H9 (cell line): ENCODE results near the gene LAMA5. TPM values are rescaled to one million over a fixed set of nuclear protein-coding genes. Genes with fewer than 3 reads are reported as not detected.

ENCODE experiments used
- DNase-seq: peaks from one replicate; pipeline ENCODE4 v3.0.0-alpha.2; 2017
- H2AFZ ChIP-seq: one replicate; pipeline ENCODE4 v1.6.1; 2013; ENCODE audit warnings: mild to moderate bottlenecking, low read length, control low read depth, moderate library complexity
- H2AK5ac ChIP-seq: 2 replicates; pipeline ENCODE4 v1.6.1; 2013; ENCODE audit warnings: low read length, control low read depth, mixed read lengths; ENCODE audit not compliant: insufficient read length
- H2BK120ac ChIP-seq: one replicate; pipeline ENCODE4 v1.6.1; 2013; ENCODE audit warnings: low read depth, mild to moderate bottlenecking, low read length, control low read depth, inconsistent platforms; ENCODE audit not compliant: poor library complexity, severe bottlenecking
- H2BK12ac ChIP-seq: 2 replicates; pipeline ENCODE4 v1.6.1; 2013; ENCODE audit warnings: low read length, control low read depth, mixed read lengths, low read depth; ENCODE audit not compliant: insufficient read length
- H2BK15ac ChIP-seq: 2 replicates; pipeline ENCODE4 v1.6.1; 2013; ENCODE audit warnings: low read depth, low read length, control low read depth
- H2BK20ac ChIP-seq: one replicate; pipeline ENCODE4 v1.6.1; 2013; ENCODE audit warnings: low read depth, mild to moderate bottlenecking, low read length, control low read depth, inconsistent platforms; ENCODE audit not compliant: poor library complexity, severe bottlenecking
- H2BK5ac ChIP-seq: 2 replicates; pipeline ENCODE4 v1.6.1; 2013; ENCODE audit warnings: low read length, control low read depth, mixed read lengths; ENCODE audit not compliant: insufficient read length
- H3K14ac ChIP-seq: 2 replicates; pipeline ENCODE4 v1.6.1; 2013; ENCODE audit warnings: low read length, control low read depth; ENCODE audit not compliant: insufficient read depth
- H3K18ac ChIP-seq: 2 replicates; pipeline ENCODE4 v1.6.1; 2013; ENCODE audit warnings: low read depth, mild to moderate bottlenecking, mixed read lengths, low read length, control low read depth; ENCODE audit not compliant: insufficient read length
- H3K23ac ChIP-seq: 2 replicates; pipeline ENCODE4 v1.6.1; 2013; ENCODE audit warnings: low read length, control low read depth, mixed read lengths, low read depth; ENCODE audit not compliant: insufficient read length
- H3K23me2 ChIP-seq: 2 replicates; pipeline ENCODE4 v1.6.1; 2013; ENCODE audit warnings: low read depth, mild to moderate bottlenecking, mixed read lengths, low read length, control low read depth; ENCODE audit not compliant: insufficient read length, poor library complexity, severe bottlenecking
- H3K27ac ChIP-seq: 2 replicates; pipeline ENCODE4 v1.5.1; 2013; ENCODE audit warnings: low read length, control low read depth, mixed read lengths, low read depth; ENCODE audit not compliant: insufficient read length
- H3K27me3 ChIP-seq: 2 replicates; pipeline ENCODE4 v1.6.1; 2013; ENCODE audit warnings: low read length, control low read depth, inconsistent platforms; ENCODE audit not compliant: insufficient read depth
- H3K4ac ChIP-seq: 2 replicates; pipeline ENCODE4 v1.6.1; 2013; ENCODE audit warnings: low read depth, mild to moderate bottlenecking, control low read depth, inconsistent platforms, low read length, moderate library complexity
- H3K4me1 ChIP-seq: 2 replicates; pipeline ENCODE4 v1.6.1; 2013; ENCODE audit warnings: low read length, control low read depth, inconsistent platforms; ENCODE audit not compliant: insufficient read depth
- H3K4me2 ChIP-seq: 2 replicates; pipeline ENCODE4 v1.6.1; 2013; ENCODE audit warnings: low read length, control low read depth, mixed read lengths; ENCODE audit not compliant: insufficient read length, insufficient read depth
- H3K56ac ChIP-seq: 2 replicates; pipeline ENCODE4 v1.6.1; 2013; ENCODE audit warnings: low read depth, mild to moderate bottlenecking, mixed read lengths, low read length, control low read depth; ENCODE audit not compliant: insufficient read length
- H3K79me1 ChIP-seq: 2 replicates; pipeline ENCODE4 v1.6.1; 2013; ENCODE audit warnings: low read depth, mild to moderate bottlenecking, moderate library complexity, low read length, control low read depth, inconsistent platforms; ENCODE audit not compliant: insufficient read depth, poor library complexity, severe bottlenecking
- H3K79me2 ChIP-seq: 2 replicates; pipeline ENCODE4 v1.6.1; 2013; ENCODE audit warnings: low read length, control low read depth, inconsistent platforms; ENCODE audit not compliant: insufficient read depth
- H3K9ac ChIP-seq: 2 replicates; pipeline ENCODE4 v1.6.1; 2013; ENCODE audit warnings: low read length, control low read depth, mixed read lengths; ENCODE audit not compliant: insufficient read length; ENCODE audit errors: extremely low read depth
- H3K9me3 ChIP-seq: one replicate; pipeline ENCODE4 v1.6.1; 2013; ENCODE audit warnings: low read depth, low read length, inconsistent platforms; ENCODE audit not compliant: control insufficient read depth
- H3T11ph ChIP-seq: one replicate; pipeline ENCODE4 v1.6.1; 2013; ENCODE audit warnings: mild to moderate bottlenecking, low read length, control low read depth, inconsistent platforms
- H4K20me1 ChIP-seq: one replicate; pipeline ENCODE4 v1.6.1; 2013; ENCODE audit not compliant: control insufficient read depth, insufficient read length, insufficient read depth
- H4K5ac ChIP-seq: 2 replicates; pipeline ENCODE4 v1.6.1; 2013; ENCODE audit warnings: low read depth, mild to moderate bottlenecking, mixed read lengths, low read length, control low read depth; ENCODE audit not compliant: insufficient read length
- H4K8ac ChIP-seq: replicated peaks from 2 replicates; pipeline ENCODE4 v1.6.1; 2013; ENCODE audit warnings: low read length, control low read depth, mixed read lengths, low read depth; ENCODE audit not compliant: insufficient read length
- H4K91ac ChIP-seq: 2 replicates; pipeline ENCODE4 v1.6.1; 2013; ENCODE audit warnings: low read depth, mild to moderate bottlenecking, moderate library complexity, mixed read lengths, low read length, control low read depth; ENCODE audit not compliant: insufficient read length
- H3K27ac Mint-ChIP-seq, 3 experiments: 2 replicates in 2 of 3; 3 replicates in 1 of 3; pipeline ENCODE4 v1.8.0; 2020 to 2021; ENCODE audit warnings: mixed read lengths in 3 of 3, mild to moderate bottlenecking in 1 of 3, moderate library complexity in 1 of 3
- H3K27me3 Mint-ChIP-seq: 2 replicates; pipeline ENCODE4 v1.8.0; 2021; ENCODE audit warnings: low read depth, mild to moderate bottlenecking, moderate library complexity, mixed read lengths
- H3K36me3 Mint-ChIP-seq, 3 experiments: 2 replicates in 2 of 3; 3 replicates in 1 of 3; pipeline ENCODE4 v1.8.0; 2020 to 2021; ENCODE audit warnings: low read depth in 3 of 3, mixed read lengths in 3 of 3; ENCODE audit not compliant: insufficient read depth in 1 of 3
- H3K4me1 Mint-ChIP-seq, 2 experiments: 2 replicates each; pipeline ENCODE4 v1.8.0; 2020; ENCODE audit warnings: mixed read lengths in 2 of 2
- H3K4me3 Mint-ChIP-seq, 2 experiments: 2 replicates in 1 of 2; 3 replicates in 1 of 2; pipeline ENCODE4 v1.8.0; 2020 to 2021; ENCODE audit warnings: mild to moderate bottlenecking in 2 of 2, mixed read lengths in 2 of 2, moderate library complexity in 1 of 2
- H3K9me3 Mint-ChIP-seq, 2 experiments: 2 replicates in 1 of 2; 3 replicates in 1 of 2; pipeline ENCODE4 v1.8.0; 2020; ENCODE audit warnings: mild to moderate bottlenecking in 2 of 2, mixed read lengths in 2 of 2, moderate library complexity in 1 of 2
- whole genome bisulfite sequencing: extraction: QIAGEN DNeasy Blood & Tissue Kit; methylation state at CpG from one replicate; pipeline ENCODE4 v1.1.7; 2013; ENCODE audit warnings: missing lambda C conversion rate, low lambda C conversion rate, mixed read lengths; ENCODE audit not compliant: insufficient read length; ENCODE audit errors: extremely low coverage; 5-methylcytosine and 5-hydroxymethylcytosine counted together
- total RNA-seq: library from RNA; stranded (reverse); gene quantifications from 2 replicates; pipeline ENCODE4 v1.2.1, GENCODE V29; 2021
- TF ChIP-seq, protein P1 (sequence below): fragments of 200-600 bp; sonication (generic); conservative IDR thresholded peaks from 3 replicates; pipeline ENCODE4 v1.8.0; 2021; ENCODE audit warnings: antibody characterized with exemption, mild to moderate bottlenecking

LAMA5 gene
- total RNA-seq, 1 experiment from 2014 or later, result 200 TPM

DNA sequence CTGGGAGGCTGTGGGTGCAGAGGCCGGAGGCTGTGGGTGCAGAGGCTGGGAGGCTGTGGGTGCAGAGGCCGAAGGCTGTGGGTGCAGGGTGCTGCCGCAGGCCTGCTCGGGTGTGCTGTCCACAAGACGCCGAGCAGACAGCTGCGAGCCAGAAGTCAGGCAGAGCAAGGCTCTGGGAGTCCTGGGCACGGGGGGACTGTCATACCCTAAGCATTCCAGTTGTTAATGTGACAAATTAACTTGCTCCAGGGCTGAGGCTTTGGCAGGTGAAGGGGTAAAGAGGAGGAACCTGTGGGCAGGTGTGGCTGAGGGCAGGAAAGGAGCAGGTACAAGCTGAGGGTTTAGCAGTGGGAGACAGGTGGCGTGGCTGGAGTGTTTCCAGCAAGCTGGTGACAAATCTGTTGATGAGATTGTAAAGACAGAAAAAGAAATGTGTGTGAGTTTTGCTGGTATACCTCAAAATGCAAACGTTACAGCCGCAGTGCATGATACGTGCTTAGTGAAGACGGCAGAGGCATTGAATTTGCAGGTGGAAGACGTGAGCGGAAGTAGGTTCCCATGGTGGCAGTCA, 78.5 kb downstream of the LAMA5 start:
- no peak overlapping the region for H3K4me3 Mint-ChIP-seq

More for the DNA sequence above, 78.5 kb downstream of the LAMA5 start:
- TF ChIP-seq, protein P1, sequence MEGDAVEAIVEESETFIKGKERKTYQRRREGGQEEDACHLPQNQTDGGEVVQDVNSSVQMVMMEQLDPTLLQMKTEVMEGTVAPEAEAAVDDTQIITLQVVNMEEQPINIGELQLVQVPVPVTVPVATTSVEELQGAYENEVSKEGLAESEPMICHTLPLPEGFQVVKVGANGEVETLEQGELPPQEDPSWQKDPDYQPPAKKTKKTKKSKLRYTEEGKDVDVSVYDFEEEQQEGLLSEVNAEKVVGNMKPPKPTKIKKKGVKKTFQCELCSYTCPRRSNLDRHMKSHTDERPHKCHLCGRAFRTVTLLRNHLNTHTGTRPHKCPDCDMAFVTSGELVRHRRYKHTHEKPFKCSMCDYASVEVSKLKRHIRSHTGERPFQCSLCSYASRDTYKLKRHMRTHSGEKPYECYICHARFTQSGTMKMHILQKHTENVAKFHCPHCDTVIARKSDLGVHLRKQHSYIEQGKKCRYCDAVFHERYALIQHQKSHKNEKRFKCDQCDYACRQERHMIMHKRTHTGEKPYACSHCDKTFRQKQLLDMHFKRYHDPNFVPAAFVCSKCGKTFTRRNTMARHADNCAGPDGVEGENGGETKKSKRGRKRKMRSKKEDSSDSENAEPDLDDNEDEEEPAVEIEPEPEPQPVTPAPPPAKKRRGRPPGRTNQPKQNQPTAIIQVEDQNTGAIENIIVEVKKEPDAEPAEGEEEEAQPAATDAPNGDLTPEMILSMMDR, result no peak
- Histone ChIP-seq H3K18ac (no peak overlapping the region), H4K91ac (no peak overlapping the region), H3K56ac (no peak overlapping the region), H2BK20ac (no peak overlapping the region), H3K27me3 (no peaks in the 10 kb centered on the region), H2BK12ac (no peak overlapping the region), H3K9me3 (no peaks in the 10 kb centered on the region), H2BK120ac (no peak overlapping the region), H3T11ph (no peak overlapping the region), H3K79me2 (no peaks in the 10 kb centered on the region), H3K14ac (no peak overlapping the region; the same call in 1 of the 2 replicates), H4K20me1 (peaks cover 3% of the 10 kb centered on the region), H2BK15ac (no peak overlapping the region), H3K23me2 (no peaks in the 10 kb centered on the region), H2AFZ (no peak overlapping the region), H3K4me1 (no peaks in the 10 kb centered on the region), H3K4ac (no peak overlapping the region), H2AK5ac (no peak overlapping the region), H3K4me2 (no peak overlapping the region), H4K8ac (no peak overlapping the region), H3K23ac (no peak overlapping the region), H4K5ac (no peak overlapping the region), H3K9ac (no peak overlapping the region), H2BK5ac (no peak overlapping the region), H3K79me1 (no peaks in the 10 kb centered on the region), H3K27ac (no peak overlapping the region)
- peak overlapping the region; percentile 7 to 52 (median 19); a peak in 4 of 7 replicates for H3K27ac Mint-ChIP-seq
- no peaks in the 10 kb centered on the region for H3K4me1 Mint-ChIP-seq
- no peaks in the 10 kb centered on the region for H3K27me3 Mint-ChIP-seq
- WGBS, result no CpG with 5 or more reads among the region's 15 CpGs
- no peaks in the 10 kb centered on the region; a peak in 1 of 5 replicates for H3K9me3 Mint-ChIP-seq
- peaks cover 10 to 52% (median 31%) of the 10 kb centered on the region in 3 experiments; a peak in 6 of 7 replicates for H3K36me3 Mint-ChIP-seq
- DNase-seq, result no peak
